Measurements from ENCODE around the gene AADAT. TPM values are rescaled to one million over a fixed set of nuclear protein-coding genes. Genes with fewer than 3 reads are reported as not detected.

Gene AADAT
- total and polyA plus RNA-seq, 2 of the 8 experiments (the other 6 are each of a cell fraction or from before 2014, with no cell fraction given) = 6.1 to 7.7 TPM

- Histone ChIP-seq H3K79me1 (ENCODE audit: low read depth, low read length) (no peaks in the 10 kb centered on the region), H2BK20ac (ENCODE audit: low read length) (no peak overlapping the region), H3K9me3 (ENCODE audit: insufficient read depth in 2 of 2, low read depth in 1 of 2, low read length in 1 of 2) (no peaks in the 10 kb centered on the region), H3K4ac (replicated peaks; ENCODE audit: insufficient read length, low read depth, low read length) (no peak overlapping the region), H3K14ac (ENCODE audit: insufficient read length) (no peak overlapping the region), H3K4me2 (ENCODE audit: insufficient read depth in 1 of 2, low read depth in 2 of 2, low read length in 2 of 2) (no peak overlapping the region), H2BK15ac (ENCODE audit: low read length) (no peak overlapping the region), H3K18ac (ENCODE audit: extremely low read depth, low read length) (no peak overlapping the region), H4K8ac (ENCODE audit: extremely low read depth, insufficient read depth, low read length) (no peak overlapping the region), H2AK5ac (ENCODE audit: low read depth, low read length) (no peak overlapping the region), H2BK12ac (ENCODE audit: low read depth, low read length) (no peak overlapping the region), H3K36me3 (ENCODE audit: control insufficient read depth in 2 of 4, insufficient read depth in 4 of 4, low read length in 3 of 4) (peaks cover 0 to 11% (median 3%) of the 10 kb centered on the region in 4 experiments; a peak in 4 of 8 replicates), H3K4me1 (replicated peaks in 1 of 4; ENCODE audit: control insufficient read depth in 3 of 4, insufficient read depth in 4 of 4, low read length in 3 of 4) (peaks cover 0 to 7% (median 0%) of the 10 kb centered on the region in 4 experiments; a peak in 1 of 7 replicates), H3K4me3 (ENCODE audit: extremely low read depth in 1 of 4, insufficient read depth in 2 of 4, low read depth in 3 of 4, low read length in 4 of 4) (no peak overlapping the region), H3K56ac (replicated peaks; ENCODE audit: insufficient read length, low read depth, low read length) (no peak overlapping the region), H3K9ac (replicated peaks in 1 of 4; ENCODE audit: extremely low read depth in 1 of 4, low read depth in 3 of 4, low read length in 3 of 4) (no peak overlapping the region), H3K79me2 (ENCODE audit: control insufficient read depth in 1 of 2, insufficient read depth in 2 of 2, low read length in 2 of 2) (no peaks in the 10 kb centered on the region), H3K27ac (ENCODE audit: low read depth, low read length) (no peak overlapping the region), H3K27me3 (replicated peaks in 1 of 4; ENCODE audit: control insufficient read depth in 3 of 4, extremely low read depth in 1 of 4, insufficient read depth in 3 of 4, low read length in 3 of 4) (no peaks in the 10 kb centered on the region), H3K23ac (ENCODE audit: insufficient read length) (no peak overlapping the region), H2BK5ac (ENCODE audit: low read depth, low read length) (no peak overlapping the region), H2AFZ (ENCODE audit: low read length) (no peak overlapping the region), H4K91ac (replicated peaks; ENCODE audit: insufficient read length, low read length) (no peak overlapping the region), H4K20me1 (replicated peaks in 1 of 2; ENCODE audit: control insufficient read depth in 1 of 2, insufficient read depth in 2 of 2, low read length in 2 of 2) (peaks cover 0 to 3% of the 10 kb centered on the region in 2 experiments), H2BK120ac (replicated peaks; ENCODE audit: low read depth, low read length) (no peak overlapping the region), H4K5ac (ENCODE audit: insufficient read length, low read depth, low read length) (no peak overlapping the region), H3K23me2 (ENCODE audit: low read depth, low read length) (no peaks in the 10 kb centered on the region)
- FAIRE-seq = no peak
- TF ChIP-seq EGR1 (IDR thresholded peaks at IDR 0.05; ENCODE audit: borderline replicate concordance, low read depth, low read length) = no peak
- TF ChIP-seq SAP30 (IDR thresholded peaks at IDR 0.05; ENCODE audit: insufficient read depth, insufficient replicate concordance, low read length) = no peak
- TF ChIP-seq GABPA (IDR thresholded peaks at IDR 0.05; ENCODE audit: borderline replicate concordance, insufficient read depth, low read length) = no peak
- TF ChIP-seq CHD1 (IDR thresholded peaks at IDR 0.05; ENCODE audit: low read depth, low read length) = no peak
- no peak for TF ChIP-seq SP2 (IDR thresholded peaks at IDR 0.05; ENCODE audit: low read length)
- no peak for TF ChIP-seq CTBP2 (IDR thresholded peaks at IDR 0.05; ENCODE audit: borderline replicate concordance, insufficient read depth, insufficient read length, low read length)
- no peak for TF ChIP-seq RBBP5 (IDR thresholded peaks at IDR 0.05; ENCODE audit: borderline replicate concordance, low read depth, low read length)
- no peak for TF ChIP-seq RXRA (IDR thresholded peaks at IDR 0.05; ENCODE audit: insufficient read depth, low read depth, low read length)
- no peak for TF ChIP-seq ASH2L (IDR thresholded peaks at IDR 0.05; ENCODE audit: low read length)
- no peak for DNase-seq (ENCODE audit: low read depth in 1 of 2, low spot score in 2 of 2)
- POLR2A ChIA-PET (ENCODE audit: partially characterized antibody) = interaction anchor here (1.4 kb wide), 1 partner anchor 12 kb away, joined by 3 read pairs; no protein-coding TSS in a partner anchor
- 86% methylated on average over 6 of the region's 6 CpGs; no CpG with 5 or more reads in 1 of the 2 experiments for WGBS, 2 experiments (ENCODE audit: extremely low coverage in 1 of 2, insufficient coverage in 1 of 2, insufficient read length in 1 of 2, insufficient replicate concordance in 2 of 2, low coverage in 1 of 2, low lambda C conversion rate in 2 of 2, missing lambda C conversion rate in 1 of 2)
- CTCF ChIA-PET (ENCODE audit: partially characterized antibody) = interaction anchor here (0.6 to 2.2 kb wide), 5 partner anchors 9 to 328 kb away, joined by 3 to 6 read pairs (median 4); no protein-coding TSS in a partner anchor
Measured at GRCh38 chr4:170071196-170071595, 18.6 kb downstream of the AADAT start.

Data from H1 (cell line).